ENCODE measurements around the gene GALNT6.

Gene GALNT6

GRCh38 chr12:51381226-51382079 lies 9.8 kb downstream of the GALNT6 start:
- Histone ChIP-seq H3K4me3 (ENCODE audit: low read depth, low read length) (no peak overlapping the region), H3K27ac (ENCODE audit: low read depth, low read length) (no peak overlapping the region), H2AFZ (ENCODE audit: low read length, unreplicated experiment) (no peak overlapping the region), H3K4me1 (ENCODE audit: control insufficient read depth, insufficient read depth, low read length, unreplicated experiment) (no peaks in the 10 kb centered on the region), H3K79me2 (ENCODE audit: control insufficient read depth, insufficient read depth, low read length, unreplicated experiment) (no peaks in the 10 kb centered on the region), H3K36me3 (ENCODE audit: insufficient read depth, low read length) (no peaks in the 10 kb centered on the region), H3K27me3 (ENCODE audit: insufficient read depth, low read length) (no peaks in the 10 kb centered on the region)

GRCh38 chr12:51379571-51379970 lies 11.6 kb downstream of the GALNT6 start:
- H3K4me3 ChIP-seq (ENCODE audit: low read depth, low read length), result no peak overlapping the region
- no peaks in the 10 kb centered on the region for H3K27me3 ChIP-seq (ENCODE audit: insufficient read depth, low read length)
- H3K4me1 ChIP-seq (ENCODE audit: control insufficient read depth, insufficient read depth, low read length, unreplicated experiment), result peaks cover 2% of the 10 kb centered on the region
- H3K36me3 ChIP-seq (ENCODE audit: insufficient read depth, low read length), result no peaks in the 10 kb centered on the region
- no peak overlapping the region for H2AFZ ChIP-seq (ENCODE audit: low read length, unreplicated experiment)
- H3K79me2 ChIP-seq (ENCODE audit: control insufficient read depth, insufficient read depth, low read length, unreplicated experiment), result no peaks in the 10 kb centered on the region
- H3K27ac ChIP-seq (ENCODE audit: low read depth, low read length), result no peak overlapping the region

GRCh38 chr12:51378749-51379148 lies 12.5 kb downstream of the GALNT6 start:
- no peaks in the 10 kb centered on the region for H3K36me3 ChIP-seq (ENCODE audit: insufficient read depth, low read length)

GRCh38 chr12:51377099-51377984 lies 13.9 kb downstream of the GALNT6 start:
- no peak overlapping the region for H3K27ac ChIP-seq (ENCODE audit: low read depth, low read length)
- no peaks in the 10 kb centered on the region for H3K36me3 ChIP-seq (ENCODE audit: insufficient read depth, low read length)
- H3K4me1 ChIP-seq (ENCODE audit: control insufficient read depth, insufficient read depth, low read length, unreplicated experiment), result peaks cover 7% of the 10 kb centered on the region
- H3K27me3 ChIP-seq (ENCODE audit: insufficient read depth, low read length), result no peaks in the 10 kb centered on the region
- no peak overlapping the region for H2AFZ ChIP-seq (ENCODE audit: low read length, unreplicated experiment)
- no peak overlapping the region for H3K4me3 ChIP-seq (ENCODE audit: low read depth, low read length)
- no peaks in the 10 kb centered on the region for H3K79me2 ChIP-seq (ENCODE audit: control insufficient read depth, insufficient read depth, low read length, unreplicated experiment)

More at GRCh38 chr12:51378749-51379148, 12.5 kb downstream of the GALNT6 start:
- H2AFZ ChIP-seq (ENCODE audit: low read length, unreplicated experiment), result no peak overlapping the region
- H3K4me1 ChIP-seq (ENCODE audit: control insufficient read depth, insufficient read depth, low read length, unreplicated experiment), result peaks cover 4% of the 10 kb centered on the region
- H3K4me3 ChIP-seq (ENCODE audit: low read depth, low read length), result no peak overlapping the region
- no peaks in the 10 kb centered on the region for H3K27me3 ChIP-seq (ENCODE audit: insufficient read depth, low read length)
- H3K27ac ChIP-seq (ENCODE audit: low read depth, low read length), result no peak overlapping the region
- no peaks in the 10 kb centered on the region for H3K79me2 ChIP-seq (ENCODE audit: control insufficient read depth, insufficient read depth, low read length, unreplicated experiment)

- Histone ChIP-seq H3K4me3 (ENCODE audit: low read depth, low read length) (no peak overlapping the region), H3K79me2 (ENCODE audit: control insufficient read depth, insufficient read depth, low read length, unreplicated experiment) (no peaks in the 10 kb centered on the region), H2AFZ (ENCODE audit: low read length, unreplicated experiment) (no peak overlapping the region), H3K36me3 (ENCODE audit: insufficient read depth, low read length) (no peaks in the 10 kb centered on the region), H3K4me1 (ENCODE audit: control insufficient read depth, insufficient read depth, low read length, unreplicated experiment) (peaks cover 19% of the 10 kb centered on the region), H3K27ac (ENCODE audit: low read depth, low read length) (no peak overlapping the region), H3K27me3 (ENCODE audit: insufficient read depth, low read length) (no peaks in the 10 kb centered on the region)
These were observed 16.4 kb downstream of the GALNT6 start for GRCh38 chr12:51374856-51375255.

- Histone ChIP-seq H3K27ac (ENCODE audit: low read depth, low read length) (no peak overlapping the region), H3K36me3 (ENCODE audit: insufficient read depth, low read length) (no peaks in the 10 kb centered on the region), H3K4me1 (ENCODE audit: control insufficient read depth, insufficient read depth, low read length, unreplicated experiment) (peaks cover 19% of the 10 kb centered on the region), H3K4me3 (ENCODE audit: low read depth, low read length) (no peak overlapping the region), H3K27me3 (ENCODE audit: insufficient read depth, low read length) (no peaks in the 10 kb centered on the region), H3K79me2 (ENCODE audit: control insufficient read depth, insufficient read depth, low read length, unreplicated experiment) (no peaks in the 10 kb centered on the region), H2AFZ (ENCODE audit: low read length, unreplicated experiment) (peak overlapping the region; percentile 6)
These were observed 16.8 kb downstream of the GALNT6 start for GRCh38 chr12:51374361-51374760.

- peaks cover 19% of the 10 kb centered on the region for H3K4me1 ChIP-seq (ENCODE audit: control insufficient read depth, insufficient read depth, low read length, unreplicated experiment)
- H3K4me3 ChIP-seq (ENCODE audit: low read depth, low read length), result no peak overlapping the region
- no peaks in the 10 kb centered on the region for H3K27me3 ChIP-seq (ENCODE audit: insufficient read depth, low read length)
- no peaks in the 10 kb centered on the region for H3K79me2 ChIP-seq (ENCODE audit: control insufficient read depth, insufficient read depth, low read length, unreplicated experiment)
- no peak overlapping the region for H2AFZ ChIP-seq (ENCODE audit: low read length, unreplicated experiment)
- no peak overlapping the region for H3K27ac ChIP-seq (ENCODE audit: low read depth, low read length)
- no peaks in the 10 kb centered on the region for H3K36me3 ChIP-seq (ENCODE audit: insufficient read depth, low read length)
These were observed 18.0 kb downstream of the GALNT6 start for GRCh38 chr12:51373187-51373586.

GRCh38 chr12:51372021-51372420 lies 19.2 kb downstream of the GALNT6 start:
- Histone ChIP-seq H3K27ac (ENCODE audit: low read depth, low read length) (peak overlapping the region; percentile 82), H3K79me2 (ENCODE audit: control insufficient read depth, insufficient read depth, low read length, unreplicated experiment) (no peaks in the 10 kb centered on the region), H3K4me1 (ENCODE audit: control insufficient read depth, insufficient read depth, low read length, unreplicated experiment) (peaks cover 19% of the 10 kb centered on the region), H2AFZ (ENCODE audit: low read length, unreplicated experiment) (peak overlapping the region; percentile 93), H3K27me3 (ENCODE audit: insufficient read depth, low read length) (no peaks in the 10 kb centered on the region), H3K4me3 (ENCODE audit: low read depth, low read length) (peak overlapping the region; percentile 46), H3K36me3 (ENCODE audit: insufficient read depth, low read length) (no peaks in the 10 kb centered on the region)

- H3K27ac ChIP-seq (ENCODE audit: low read depth, low read length), result peak overlapping the region; percentile 82
- no peaks in the 10 kb centered on the region for H3K36me3 ChIP-seq (ENCODE audit: insufficient read depth, low read length)
- H3K4me3 ChIP-seq (ENCODE audit: low read depth, low read length), result peak overlapping the region; percentile 46
- peak overlapping the region; percentile 93 for H2AFZ ChIP-seq (ENCODE audit: low read length, unreplicated experiment)
- H3K4me1 ChIP-seq (ENCODE audit: control insufficient read depth, insufficient read depth, low read length, unreplicated experiment), result peaks cover 19% of the 10 kb centered on the region
- H3K79me2 ChIP-seq (ENCODE audit: control insufficient read depth, insufficient read depth, low read length, unreplicated experiment), result no peaks in the 10 kb centered on the region
- no peaks in the 10 kb centered on the region for H3K27me3 ChIP-seq (ENCODE audit: insufficient read depth, low read length)
These were observed 19.8 kb downstream of the GALNT6 start for GRCh38 chr12:51371295-51371953.

- no peak overlapping the region for H2AFZ ChIP-seq (ENCODE audit: low read length, unreplicated experiment)
- H3K4me1 ChIP-seq (ENCODE audit: control insufficient read depth, insufficient read depth, low read length, unreplicated experiment), result peaks cover 19% of the 10 kb centered on the region
- no peak overlapping the region for H3K27ac ChIP-seq (ENCODE audit: low read depth, low read length)
- H3K36me3 ChIP-seq (ENCODE audit: insufficient read depth, low read length), result no peaks in the 10 kb centered on the region
- no peak overlapping the region for H3K4me3 ChIP-seq (ENCODE audit: low read depth, low read length)
- no peaks in the 10 kb centered on the region for H3K79me2 ChIP-seq (ENCODE audit: control insufficient read depth, insufficient read depth, low read length, unreplicated experiment)
- H3K27me3 ChIP-seq (ENCODE audit: insufficient read depth, low read length), result no peaks in the 10 kb centered on the region
These were observed 20.5 kb downstream of the GALNT6 start for GRCh38 chr12:51370667-51371066.
